ENCODE results near the gene IL1R1. TPM values are rescaled to one million over a fixed set of nuclear protein-coding genes. Genes with fewer than 3 reads are reported as not detected.
"Not testable (repeated sequence)": the region's sequence is repeated elsewhere in the genome, so short reads cannot be mapped to it uniquely, and the experiment has no call there.

IL1R1 gene
- total and polyA plus RNA-seq, 12 donors, result 8.6 to 153 (median 126) TPM

- Histone ChIP-seq H3K36me3 (replicated peaks in 1 of 2) (no peaks in the 10 kb centered on the region), H3K27me3 (no peaks in the 10 kb centered on the region), H3K4me1 (replicated peaks in 1 of 2) (peaks cover 0 to 10% of the 10 kb centered on the region in 2 donors), H3K4me3 (peak overlapping the region in 1 of 4 donors; percentile 50), H3K27ac (peak overlapping the region in 4 of 5 donors; percentile 12 to 81 (median 48)), H3K9me3 (replicated peaks in 1 of 3) (no peaks in the 10 kb centered on the region)
- 46 to 66% (median 52%) methylated on average over 10 to 15 of the region's 15 CpGs for WGBS, 4 donors
- intact Hi-C loops (cut with DNase I), result no loop called here
- no peak for TF ChIP-seq CTCF (IDR thresholded peaks at IDR 0.05)
- no peak for TF ChIP-seq POLR2A (IDR thresholded peaks at IDR 0.05)
- peak in 6 of 7 donors; percentile 48 to 81 (median 65) for DNase-seq
Observed at GRCh38 chr2:102103992-102104871, 38.3 kb upstream of the IL1R1 start.

DNA sequence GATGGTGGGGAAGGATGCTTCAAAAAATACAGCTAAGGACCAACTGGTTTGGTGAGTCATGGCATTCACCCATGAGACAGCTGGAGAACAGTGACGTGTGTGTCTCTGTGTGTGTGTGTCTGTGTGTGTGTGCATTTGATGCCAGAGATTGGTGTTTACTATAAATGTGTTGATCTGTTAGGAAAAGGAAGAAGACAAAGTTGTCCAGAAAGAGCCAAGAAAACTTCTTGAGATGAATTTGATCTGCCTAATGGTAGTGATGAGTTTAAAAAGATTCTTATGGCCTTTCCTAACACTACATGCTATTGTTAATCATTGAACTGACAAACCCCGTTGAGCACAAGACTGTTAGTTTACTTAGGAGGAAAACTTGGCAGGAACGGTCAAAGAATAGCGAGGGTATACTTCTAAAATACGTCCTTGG lies 36.4 kb upstream of the IL1R1 start:
- TF ChIP-seq CTCF (IDR thresholded peaks at IDR 0.05) (no peak), POLR2A (IDR thresholded peaks at IDR 0.05) (no peak)
- peaks cover 0 to 4% of the 10 kb centered on the region in 2 donors for H3K4me1 ChIP-seq (replicated peaks in 1 of 2)
- no peak overlapping the region for H3K4me3 ChIP-seq
- no peaks in the 10 kb centered on the region for H3K9me3 ChIP-seq (replicated peaks in 1 of 3)
- DNase-seq, result peak in 1 of 7 donors; percentile 40
- no peaks in the 10 kb centered on the region for H3K36me3 ChIP-seq (replicated peaks in 1 of 2)
- 55 to 61% (median 58%) methylated on average over 5 of the region's 5 CpGs for WGBS, 4 donors
- H3K27me3 ChIP-seq, result no peaks in the 10 kb centered on the region
- no peak overlapping the region for H3K27ac ChIP-seq
- intact Hi-C loops (cut with DNase I), result no loop called here

GRCh38 chr2:102106813-102107740 lies 35.5 kb upstream of the IL1R1 start:
- intact Hi-C loops (cut with DNase I); H3K27ac ChIP-seq; DNase-seq; H3K27me3 ChIP-seq; H3K4me3 ChIP-seq; H3K9me3 ChIP-seq (replicated peaks in 1 of 3); H3K36me3 ChIP-seq (replicated peaks in 1 of 2); H3K4me1 ChIP-seq (replicated peaks in 1 of 2): not testable (repeated sequence)
- 83 to 90% (median 86%) methylated on average over 5 to 6 of the region's 6 CpGs for WGBS, 4 donors

GRCh38 chr2:102107741-102108070 lies 34.8 kb upstream of the IL1R1 start:
- intact Hi-C loops (cut with DNase I), result no loop called here

More at GRCh38 chr2:102107741-102108070, 34.8 kb upstream of the IL1R1 start:
- TF ChIP-seq CTCF (IDR thresholded peaks at IDR 0.05), result no peak
- TF ChIP-seq POLR2A (IDR thresholded peaks at IDR 0.05), result no peak
- Histone ChIP-seq H3K36me3 (replicated peaks in 1 of 2) (no peaks in the 10 kb centered on the region), H3K27ac (no peak overlapping the region), H3K4me3 (no peak overlapping the region), H3K4me1 (replicated peaks in 1 of 2) (peaks cover 0 to 4% of the 10 kb centered on the region in 2 donors), H3K27me3 (no peaks in the 10 kb centered on the region), H3K9me3 (replicated peaks in 1 of 3) (no peaks in the 10 kb centered on the region)
- WGBS, 4 donors, result 47 to 65% (median 60%) methylated on average over 3 of the region's 3 CpGs
- DNase-seq, result no peak
